IMR-90 (cell line): ENCODE data around the gene MRPL54. TPM values are rescaled to one million over a fixed set of nuclear protein-coding genes. Genes with fewer than 3 reads are reported as not detected.

ENCODE experiments used
- ATAC-seq: fragments of 200-7000 bp; cut with Tn5 transposase; 2 replicates; pipeline ENCODE4 v1.9.1; 2020; ENCODE audit warnings: low read depth, mild to moderate bottlenecking, moderate library complexity
- BruUV-seq: library from RNA; stranded (reverse); fragments of 400-500 nt; replicated peaks from 2 replicates; lab custom pipeline; 2021; lab: Mats Ljungman, UMichigan
- CTCF ChIA-PET: fragments of 300-600 bp; formaldehyde crosslinking; extraction: SDS; loops from one replicate; lab custom pipeline; 2021; ENCODE audit warnings: antibody characterized with exemption; lab: Yijun Ruan, JAX
- POLR2A ChIA-PET: fragments of 300-600 bp; sonication (Branson Sonifier 250); formaldehyde crosslinking; loops from one replicate; lab custom pipeline; 2022; ENCODE audit warnings: antibody characterized with exemption; ENCODE audit not compliant: unreplicated experiment; lab: Charles Lee
- DNase-seq: peaks from one replicate; pipeline ENCODE4 v3.0.0; 2013
- H2AFZ ChIP-seq: replicated peaks from 2 replicates; pipeline ENCODE3; 2013; ENCODE audit warnings: low read length, mild to moderate bottlenecking; ENCODE audit not compliant: poor library complexity
- H2AK5ac ChIP-seq: 2 replicates; pipeline ENCODE4 v1.6.1; 2013; ENCODE audit warnings: low read depth, low read length, inconsistent platforms
- H2AK9ac ChIP-seq: replicated peaks from 2 replicates; pipeline ENCODE3; 2013; ENCODE audit warnings: mild to moderate bottlenecking, low read depth, low read length, moderate library complexity; ENCODE audit not compliant: poor library complexity
- H2BK120ac ChIP-seq: 2 replicates; pipeline ENCODE4 v1.6.1; 2013; ENCODE audit warnings: low read depth, low read length, inconsistent platforms
- H2BK15ac ChIP-seq: 3 replicates; pipeline ENCODE4 v1.6.1; 2013; ENCODE audit warnings: low read depth, low read length, inconsistent platforms
- H2BK20ac ChIP-seq: 2 replicates; pipeline ENCODE4 v1.6.1; 2013; ENCODE audit warnings: low read depth, mild to moderate bottlenecking, inconsistent platforms, low read length, moderate library complexity
- H2BK5ac ChIP-seq: 2 replicates; pipeline ENCODE4 v1.6.1; 2013; ENCODE audit warnings: mild to moderate bottlenecking, low read depth, low read length, inconsistent platforms; ENCODE audit not compliant: poor library complexity, severe bottlenecking
- H3K14ac ChIP-seq: replicated peaks from 2 replicates; pipeline ENCODE4 v1.6.1; 2013; ENCODE audit warnings: low read depth, low read length, inconsistent platforms
- H3K18ac ChIP-seq: 2 replicates; pipeline ENCODE4 v1.6.1; 2013; ENCODE audit warnings: low read depth, low read length, control low read depth
- H3K23ac ChIP-seq: 2 replicates; pipeline ENCODE4 v1.6.1; 2013; ENCODE audit warnings: low read depth, low read length, inconsistent platforms
- H3K27ac ChIP-seq: 2 replicates; pipeline ENCODE4 v1.5.1; 2013; ENCODE audit warnings: mild to moderate bottlenecking, control low read depth, low read length; ENCODE audit not compliant: insufficient read depth
- H3K27me3 ChIP-seq: 2 replicates; pipeline ENCODE4 v1.6.1; 2013; ENCODE audit warnings: low read length; ENCODE audit not compliant: control insufficient read depth, insufficient read depth
- H3K36me3 ChIP-seq: 2 replicates; pipeline ENCODE4 v1.6.1; 2013; ENCODE audit warnings: low read length, mixed read lengths; ENCODE audit not compliant: control insufficient read depth, insufficient read depth
- H3K4ac ChIP-seq: 2 replicates; pipeline ENCODE4 v1.6.1; 2013; ENCODE audit warnings: low read depth, low read length, inconsistent platforms
- H3K4me1 ChIP-seq: 2 replicates; pipeline ENCODE4 v1.6.1; 2013; ENCODE audit warnings: low read length, mixed read lengths; ENCODE audit not compliant: control insufficient read depth, insufficient read depth
- H3K4me2 ChIP-seq: 2 replicates; pipeline ENCODE4 v1.6.1; 2013; ENCODE audit warnings: low read depth, mild to moderate bottlenecking, control low read depth, low read length, moderate library complexity
- H3K4me3 ChIP-seq: 2 replicates; pipeline ENCODE4 v1.5.1; 2013; ENCODE audit warnings: low read depth, mild to moderate bottlenecking, control low read depth, low read length, moderate library complexity; ENCODE audit not compliant: insufficient read depth
- H3K56ac ChIP-seq: 2 replicates; pipeline ENCODE4 v1.6.1; 2013; ENCODE audit warnings: low read length, inconsistent platforms; ENCODE audit not compliant: insufficient read depth; ENCODE audit errors: extremely low read depth
- H3K79me1 ChIP-seq, 2 experiments: 2 replicates each; pipeline ENCODE4 v1.6.1; 2013; ENCODE audit warnings: low read length in 2 of 2, inconsistent platforms in 1 of 2, low read depth in 1 of 2
- H3K9ac ChIP-seq: 2 replicates; pipeline ENCODE4 v1.6.1; 2013; ENCODE audit warnings: low read depth, low read length, control low read depth
- H3K9me1 ChIP-seq: 2 replicates; pipeline ENCODE4 v1.6.1; 2013; ENCODE audit warnings: low read length, inconsistent platforms; ENCODE audit not compliant: insufficient read depth
- H3K9me3 ChIP-seq: 2 replicates; pipeline ENCODE4 v1.6.1; 2013; ENCODE audit warnings: low read length; ENCODE audit not compliant: control insufficient read depth, insufficient read depth
- H4K20me1 ChIP-seq: 2 replicates; pipeline ENCODE4 v1.6.1; 2013; ENCODE audit warnings: low read length, inconsistent platforms; ENCODE audit not compliant: insufficient read depth
- H4K5ac ChIP-seq: 2 replicates; pipeline ENCODE4 v1.6.1; 2013; ENCODE audit warnings: mild to moderate bottlenecking, low read depth, low read length, control low read depth
- H4K8ac ChIP-seq, 2 experiments: 2 replicates each; pipeline ENCODE4 v1.6.1; 2013; ENCODE audit warnings: low read depth in 2 of 2, low read length in 2 of 2, control low read depth in 1 of 2, inconsistent platforms in 1 of 2
- H4K91ac ChIP-seq: 2 replicates; pipeline ENCODE4 v1.6.1; 2013; ENCODE audit warnings: low read depth, low read length, inconsistent platforms; ENCODE audit not compliant: insufficient read depth
- ELK1 ChIP-seq: fragments of 150-350 bp; IDR thresholded peaks from 2 replicates; pipeline ENCODE4 v1.6.1; 2016; ENCODE audit warnings: low read depth, mild to moderate bottlenecking, low read length, moderate library complexity, borderline replicate concordance
- RAD21 ChIP-seq: IDR thresholded peaks from 2 replicates; pipeline ENCODE4 v1.6.1; 2012; ENCODE audit warnings: low read length, improper control_type of control experiment
- RCOR1 ChIP-seq: IDR thresholded peaks from 2 replicates; pipeline ENCODE4 v1.6.1; 2012; ENCODE audit warnings: mild to moderate bottlenecking, low read length, improper control_type of control experiment; ENCODE audit not compliant: insufficient replicate concordance
- USF2 ChIP-seq: fragments of 150-350 bp; IDR thresholded peaks from 2 replicates; pipeline ENCODE4 v1.6.1; 2017; ENCODE audit warnings: mild to moderate bottlenecking, antibody characterized with exemption, low read length, low read depth
- WGBS, 2 experiments: methylation state at CpG; one replicate each; pipeline versions ENCODE4 v1.1.5 to v1.1.7; 2013; ENCODE audit warnings: missing lambda C conversion rate in 2 of 2; ENCODE audit not compliant: insufficient read length in 1 of 2; ENCODE audit errors: extremely low coverage in 2 of 2; 5-methylcytosine and 5-hydroxymethylcytosine counted together
- dilution Hi-C: fragments of 300-500 bp; cut with HindIII; formaldehyde crosslinking; loops from one replicate; pipeline ENCODE4 v1.14.3; 2018; ENCODE audit warnings: low sequenced_read_pairs; ENCODE audit not compliant: unreplicated experiment
- in situ Hi-C: fragments of 300-500 bp; cut with MboI; formaldehyde crosslinking; loops from 3 replicates; pipeline ENCODE4 v1.14.3; 2019; ENCODE audit warnings: low sequenced_read_pairs, inconsistent platforms, mixed read lengths
- intact Hi-C: fragments of 100-400 bp; cut with micrococcal nuclease; formaldehyde crosslinking; loops from 2 replicates; pipeline ENCODE4 v1.10.0; 2022
- polyA plus RNA-seq, 3 experiments: library from polyadenylated mRNA; depleted of rRNA; stranded (reverse); fragments of >200 nt; gene quantifications; 2 replicates each; pipeline ENCODE4 v1.2.3, GENCODE V29; 2012; ENCODE audit warnings: low replicate concordance in 1 of 3
- total RNA-seq: library from RNA; depleted of rRNA; stranded (reverse); fragments of >200 nt; gene quantifications from 2 replicates; pipeline ENCODE4 v1.2.3, GENCODE V29; 2012

MRPL54 gene
- total and polyA plus RNA-seq, 2 of the 4 experiments (the other 2 are of a cell fraction) = 55.9 to 75.7 TPM

GRCh38 chr19:3760871-3761361 lies 1.6 kb upstream of the MRPL54 start:
- H3K27ac ChIP-seq = peak overlapping the region; percentile 88
- H2AK5ac ChIP-seq = peak overlapping the region; percentile 96
- peaks cover 8% of the 10 kb centered on the region; the same call in 1 of the 2 replicates for H3K36me3 ChIP-seq
- peaks cover 18 to 33% of the 10 kb centered on the region in 2 experiments for H3K79me1 ChIP-seq
- peak overlapping the region; percentile 35 for H3K18ac ChIP-seq
- H3K23ac ChIP-seq = peak overlapping the region; percentile 87
- H3K4me2 ChIP-seq = peak overlapping the region; percentile 89
- intact Hi-C loops (no loop called here), dilution Hi-C loops (no loop called here), in situ Hi-C loops (no loop called here)
- peak overlapping the region; percentile 77 for H2BK5ac ChIP-seq
- H4K8ac ChIP-seq = peak overlapping the region; percentile 80 to 97; a peak in 3 of 4 replicates
- H2BK20ac ChIP-seq = no peak overlapping the region
- DNase-seq (peak; percentile 8), ATAC-seq (no peak)
- ChIA-PET CTCF (interaction anchor here (0.5 to 0.7 kb wide), 3 partner anchors 29 to 1675 kb away, joined by 3 to 4 read pairs (median 4); no protein-coding TSS in a partner anchor), POLR2A (interaction anchor here (0.6 kb wide), 2 partner anchors 227 to 251 kb away, joined by 3 to 7 read pairs; no protein-coding TSS in a partner anchor)
- H2AK9ac ChIP-seq = peak overlapping the region; percentile 98
- peaks cover 2% of the 10 kb centered on the region; the same call in 1 of the 2 replicates for H3K4me1 ChIP-seq
- 35% methylated on average over 4 of the region's 7 CpGs; no CpG with 5 or more reads in 1 of the 2 experiments for WGBS, 2 experiments
- peak overlapping the region; percentile 99 for H2AFZ ChIP-seq
- no TSS peak for BruUV-seq
- H3K4me3 ChIP-seq = peak overlapping the region; percentile 87
- peak overlapping the region; percentile 84 for H3K4ac ChIP-seq
- H3K9me1 ChIP-seq = peaks cover 3% of the 10 kb centered on the region; the same call in 1 of the 2 replicates
- no peak overlapping the region for H2BK15ac ChIP-seq
- H2BK120ac ChIP-seq = peak overlapping the region; percentile 13; the same call in 1 of the 2 replicates
- H3K14ac ChIP-seq = peak overlapping the region; percentile 96
- no peaks in the 10 kb centered on the region for H3K9me3 ChIP-seq
- H3K56ac ChIP-seq = peak overlapping the region; percentile 83
- TF ChIP-seq USF2 (no peak), RCOR1 (peak; percentile 78), RAD21 (no peak), ELK1 (no peak)
- H4K91ac ChIP-seq = peak overlapping the region; percentile 80
- no peaks in the 10 kb centered on the region for H4K20me1 ChIP-seq
- no peaks in the 10 kb centered on the region for H3K27me3 ChIP-seq
- H3K9ac ChIP-seq = peak overlapping the region; percentile 95
- peak overlapping the region; percentile 76 for H4K5ac ChIP-seq
